ENCODE measurements around the gene PLOD3. TPM values are rescaled to one million over a fixed set of nuclear protein-coding genes. Genes with fewer than 3 reads are reported as not detected.

Gene PLOD3
- total RNA-seq, 6 donors from 2014 or later: 38.2 to 104 (median 66.2) TPM

DNA sequence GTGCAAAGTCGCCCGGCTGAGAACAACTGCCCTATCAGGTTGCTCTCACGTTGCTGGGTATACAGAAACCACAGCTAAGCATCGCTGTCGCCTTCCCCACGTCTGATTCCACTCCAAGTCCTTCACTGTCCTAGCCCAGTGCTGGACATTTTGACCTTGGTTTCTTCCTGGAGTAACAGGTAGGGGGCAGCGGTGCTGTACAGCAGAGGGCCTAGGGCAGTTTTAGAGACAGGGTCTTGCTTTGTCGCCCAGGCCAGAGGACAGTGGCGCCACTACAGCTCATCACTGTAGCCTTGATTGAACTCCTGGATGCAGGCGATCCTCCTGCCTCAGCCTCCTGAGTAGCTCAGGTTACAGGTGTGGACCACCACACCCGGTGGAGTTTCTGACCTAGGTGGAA is 17.7 kb upstream of the PLOD3 start:
- Histone ChIP-seq H3K27me3 (no peaks in the 10 kb centered on the region), H3K36me3 (peaks cover 3 to 41% (median 17%) of the 10 kb centered on the region in 4 donors), H3K27ac (no peak overlapping the region), H3K4me1 (peaks cover 42 to 46% (median 42%) of the 10 kb centered on the region in 4 donors), H3K9me3 (no peaks in the 10 kb centered on the region), H3K4me3 (no peak overlapping the region)
- no peak for TF ChIP-seq POLR2AphosphoS5 (IDR thresholded peaks at IDR 0.05)
- TF ChIP-seq, protein P1, sequence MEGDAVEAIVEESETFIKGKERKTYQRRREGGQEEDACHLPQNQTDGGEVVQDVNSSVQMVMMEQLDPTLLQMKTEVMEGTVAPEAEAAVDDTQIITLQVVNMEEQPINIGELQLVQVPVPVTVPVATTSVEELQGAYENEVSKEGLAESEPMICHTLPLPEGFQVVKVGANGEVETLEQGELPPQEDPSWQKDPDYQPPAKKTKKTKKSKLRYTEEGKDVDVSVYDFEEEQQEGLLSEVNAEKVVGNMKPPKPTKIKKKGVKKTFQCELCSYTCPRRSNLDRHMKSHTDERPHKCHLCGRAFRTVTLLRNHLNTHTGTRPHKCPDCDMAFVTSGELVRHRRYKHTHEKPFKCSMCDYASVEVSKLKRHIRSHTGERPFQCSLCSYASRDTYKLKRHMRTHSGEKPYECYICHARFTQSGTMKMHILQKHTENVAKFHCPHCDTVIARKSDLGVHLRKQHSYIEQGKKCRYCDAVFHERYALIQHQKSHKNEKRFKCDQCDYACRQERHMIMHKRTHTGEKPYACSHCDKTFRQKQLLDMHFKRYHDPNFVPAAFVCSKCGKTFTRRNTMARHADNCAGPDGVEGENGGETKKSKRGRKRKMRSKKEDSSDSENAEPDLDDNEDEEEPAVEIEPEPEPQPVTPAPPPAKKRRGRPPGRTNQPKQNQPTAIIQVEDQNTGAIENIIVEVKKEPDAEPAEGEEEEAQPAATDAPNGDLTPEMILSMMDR (IDR thresholded peaks at IDR 0.05): peak in 2 of 6 experiments; percentile 27 to 39
- TF ChIP-seq POLR2A (IDR thresholded peaks at IDR 0.05): no peak
- DNase-seq: no peak
- ATAC-seq (ENCODE audit: low FRiP score in 2 of 2): no peak
- 72 to 76% methylated on average over 7 to 9 of the region's 11 CpGs for WGBS, 2 donors

DNA sequence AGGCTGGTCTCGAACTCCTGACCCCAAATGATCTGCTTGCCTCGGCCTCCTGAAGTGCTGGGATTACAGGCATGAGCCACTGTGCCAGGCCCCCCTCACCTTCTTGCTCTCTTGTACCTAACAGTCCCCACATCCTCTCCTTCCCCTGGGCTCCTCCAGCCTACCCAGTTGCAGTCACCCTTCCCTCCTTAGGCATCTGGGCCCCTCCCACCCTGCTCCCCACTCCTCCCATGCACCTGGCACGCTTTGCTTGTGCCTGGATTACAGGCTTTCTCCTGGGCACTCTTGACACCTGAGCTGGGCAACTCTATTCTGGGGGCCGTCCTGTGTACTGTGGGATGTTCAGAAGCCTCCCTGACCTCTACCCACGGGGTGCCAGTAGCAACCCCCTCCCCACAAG is 17.3 kb upstream of the PLOD3 start:
- TF ChIP-seq, protein P1 (IDR thresholded peaks at IDR 0.05): no peak
- Histone ChIP-seq H3K27me3 (no peaks in the 10 kb centered on the region), H3K27ac (no peak overlapping the region), H3K4me3 (no peak overlapping the region), H3K4me1 (peaks cover 38 to 42% (median 38%) of the 10 kb centered on the region in 4 donors), H3K36me3 (peaks cover 0 to 37% (median 14%) of the 10 kb centered on the region in 4 donors), H3K9me3 (no peaks in the 10 kb centered on the region)
- DNase-seq (no peak), ATAC-seq (ENCODE audit: low FRiP score in 2 of 2) (no peak)
- 80 to 81% methylated on average over 5 of the region's 5 CpGs for WGBS, 2 donors

DNA sequence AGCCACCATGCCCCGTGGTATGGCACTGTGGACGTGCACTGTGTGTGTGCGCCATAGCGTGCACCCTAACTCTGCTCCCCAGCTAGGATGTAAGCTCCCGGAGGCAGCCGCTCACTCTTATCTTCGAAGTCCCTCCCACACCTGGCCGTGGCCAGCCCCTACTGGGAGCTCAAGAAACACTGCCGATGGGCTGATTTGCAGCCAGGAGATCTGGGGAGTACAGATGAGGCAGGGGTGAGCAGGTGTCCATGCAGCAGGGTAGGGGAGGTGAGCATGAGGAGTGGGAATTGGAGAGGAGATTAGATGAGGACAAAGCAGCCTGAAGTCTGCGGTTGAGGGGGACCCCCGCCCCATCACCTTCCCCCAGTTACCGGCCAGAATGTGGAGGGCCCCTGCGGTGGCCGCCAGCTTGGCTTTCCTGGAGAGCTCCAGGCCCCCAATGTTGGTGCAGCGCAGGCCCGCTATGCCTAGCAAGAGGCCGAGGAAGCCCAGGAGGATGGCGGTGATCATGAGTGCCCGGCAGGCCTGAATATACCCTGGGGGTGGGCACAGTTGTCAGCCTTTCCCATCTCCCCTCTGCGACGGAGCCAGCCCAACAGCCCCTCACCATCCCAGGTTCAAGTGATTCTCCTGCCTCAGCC is 16.6 kb upstream of the PLOD3 start:
- Histone ChIP-seq H3K4me1 (peaks cover 33 to 38% (median 33%) of the 10 kb centered on the region in 4 donors), H3K9me3 (no peaks in the 10 kb centered on the region), H3K27me3 (no peaks in the 10 kb centered on the region), H3K36me3 (peaks cover 0 to 36% (median 14%) of the 10 kb centered on the region in 4 donors), H3K27ac (no peak overlapping the region), H3K4me3 (no peak overlapping the region)
- ATAC-seq (ENCODE audit: low FRiP score in 2 of 2): no peak
- TF ChIP-seq EP300 (IDR thresholded peaks at IDR 0.05) (no peak), POLR2AphosphoS5 (IDR thresholded peaks at IDR 0.05) (no peak), POLR2A (IDR thresholded peaks at IDR 0.05) (no peak)
- TF ChIP-seq, protein P1 (IDR thresholded peaks at IDR 0.05): no peak
- peak in 1 of 2 donors; percentile 54 for DNase-seq
- 91 to 94% methylated on average over 13 to 21 of the region's 21 CpGs for WGBS, 2 donors

DNA sequence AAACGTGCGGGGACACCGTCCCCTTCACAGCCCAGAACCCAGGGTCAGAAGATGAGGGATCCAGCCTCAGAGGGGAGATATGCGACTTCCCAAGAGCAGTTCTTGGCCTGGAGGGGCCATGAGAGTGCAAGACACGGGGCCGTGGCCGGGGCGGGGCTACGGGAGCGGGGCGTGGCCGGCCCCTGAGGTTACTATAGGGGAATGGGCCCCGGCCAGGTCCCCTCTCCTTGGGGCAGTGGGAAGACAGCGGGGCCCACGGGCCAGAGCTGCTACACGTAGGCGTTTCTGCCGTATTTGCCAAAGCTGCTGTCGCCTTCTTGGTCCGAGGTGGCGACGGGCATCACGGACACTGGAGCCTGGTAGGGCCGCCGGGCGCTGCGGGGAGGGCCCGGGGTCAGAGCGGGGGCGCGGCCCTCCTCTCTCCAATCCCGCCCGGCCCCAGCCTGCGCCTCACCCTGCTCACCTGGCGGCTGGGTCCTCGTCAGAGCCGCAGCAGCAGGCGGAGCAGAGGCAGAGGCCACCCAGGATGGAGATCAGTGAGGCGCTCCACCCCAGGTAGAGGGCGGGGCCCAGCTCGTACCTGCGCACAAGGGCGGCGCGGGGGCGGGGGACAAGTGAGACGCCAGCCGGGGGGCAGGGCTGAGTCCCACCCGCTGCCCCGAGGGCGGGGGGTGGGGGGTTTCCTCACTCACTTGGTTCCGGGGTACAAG is 14.9 kb upstream of the PLOD3 start:
- ATAC-seq (ENCODE audit: low FRiP score in 2 of 2) (peak; percentile 58 to 82), DNase-seq (peak; percentile 73 to 91)
- WGBS, 2 donors: 29 to 34% methylated on average over 16 to 33 of the region's 52 CpGs
- peak overlapping the region in 3 of 4 donors; percentile 46 to 57 (median 54) for H3K4me3 ChIP-seq
- TF ChIP-seq POLR2A (IDR thresholded peaks at IDR 0.05): peak in 1 of 4 donors; percentile 30
- TF ChIP-seq POLR2AphosphoS5 (IDR thresholded peaks at IDR 0.05): no peak
- H3K27me3 ChIP-seq: no peaks in the 10 kb centered on the region
- H3K4me1 ChIP-seq: peaks cover 17 to 23% (median 20%) of the 10 kb centered on the region in 4 donors
- no peaks in the 10 kb centered on the region for H3K9me3 ChIP-seq
- peak overlapping the region; percentile 24 to 76 (median 57) for H3K27ac ChIP-seq
- H3K36me3 ChIP-seq: peaks cover 0 to 36% (median 13%) of the 10 kb centered on the region in 4 donors

DNA sequence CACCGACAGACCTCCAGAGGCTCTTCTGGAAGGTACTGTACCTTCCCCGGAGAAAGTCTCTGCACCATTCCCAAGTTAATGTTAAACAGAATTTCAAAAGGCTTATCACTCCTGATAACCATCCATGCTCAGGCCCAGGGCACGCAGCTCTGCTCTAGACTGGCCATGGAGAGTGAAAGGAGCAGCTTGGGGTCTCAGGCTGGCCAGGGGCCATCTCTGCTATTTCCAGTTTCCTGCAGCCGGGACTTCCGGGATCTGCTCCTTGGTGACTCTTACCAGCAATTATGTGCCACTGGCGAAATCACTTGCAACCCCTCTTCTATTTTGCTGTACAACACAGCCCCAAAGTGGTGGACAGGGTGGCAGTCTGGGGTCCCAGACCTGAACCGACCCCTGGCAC is 14.3 kb upstream of the PLOD3 start:
- Histone ChIP-seq H3K4me3 (peak overlapping the region in 3 of 4 donors; percentile 46 to 57 (median 54)), H3K9me3 (no peaks in the 10 kb centered on the region), H3K27ac (peak overlapping the region in 3 of 4 donors; percentile 24 to 76 (median 58)), H3K4me1 (peaks cover 14 to 19% (median 18%) of the 10 kb centered on the region in 4 donors), H3K36me3 (peaks cover 0 to 36% (median 18%) of the 10 kb centered on the region in 4 donors), H3K27me3 (no peaks in the 10 kb centered on the region)
- TF ChIP-seq EP300 (IDR thresholded peaks at IDR 0.05): no peak
- TF ChIP-seq, protein P1 (IDR thresholded peaks at IDR 0.05): no peak
- TF ChIP-seq POLR2A (IDR thresholded peaks at IDR 0.05): no peak
- TF ChIP-seq POLR2AphosphoS5 (IDR thresholded peaks at IDR 0.05): no peak
- ATAC-seq (ENCODE audit: low FRiP score in 2 of 2): no peak
- no peak for DNase-seq
- 49% methylated on average over 5 to 7 of the region's 7 CpGs for WGBS, 2 donors
